Vagina (tissue), 2 donors: ENCODE results near the gene SLX4IP. TPM values are rescaled to one million over a fixed set of nuclear protein-coding genes. Genes with fewer than 3 reads are reported as not detected.
A peak's percentile ranks its signal among the peaks of the same experiment; 100 is the strongest.

ENCODE experiments used
- DNase-seq, 2 donors: peaks; one replicate each; pipeline ENCODE4 v3.0.0-alpha.2; 2017; ENCODE audit errors: extremely low spot score in 2 of 2
- H3K27ac ChIP-seq: fragments of 200-600 bp; sonication (generic); one replicate; pipeline ENCODE4 v1.5.1; 2019
- H3K27me3 ChIP-seq: fragments of 200-600 bp; sonication (generic); one replicate; pipeline ENCODE4 v1.5.1; 2019
- H3K36me3 ChIP-seq, 2 donors: fragments of 200-600 bp; sonication (generic); one replicate each; pipeline ENCODE4 v1.5.1; 2017 to 2019
- H3K4me1 ChIP-seq: fragments of 200-600 bp; sonication (generic); one replicate; pipeline ENCODE4 v1.5.1; 2019
- H3K4me3 ChIP-seq, 2 donors: fragments of 200-600 bp; sonication (generic); 1 replicate in 1 of 2; 2 replicates in 1 of 2; pipeline ENCODE4 v1.5.1; 2016 to 2019
- H3K9me3 ChIP-seq: fragments of 200-600 bp; sonication (generic); one replicate; pipeline ENCODE4 v1.5.1; 2019
- POLR2A ChIP-seq, 2 donors: fragments of 450-650 bp; IDR thresholded peaks; one replicate each; pipeline ENCODE4 v1.6.1; 2017; ENCODE audit warnings: antibody characterized with exemption in 2 of 2, mild to moderate bottlenecking in 2 of 2, moderate library complexity in 2 of 2
- POLR2AphosphoS5 ChIP-seq, 2 donors: sonication (generic); formaldehyde crosslinking; IDR thresholded peaks; one replicate each; pipeline ENCODE4 v1.9.0; 2017; ENCODE audit warnings: antibody characterized with exemption in 2 of 2, mild to moderate bottlenecking in 2 of 2, low read depth in 1 of 2; ENCODE audit not compliant: insufficient read depth in 1 of 2
- intact Hi-C: fragments of 100-400 bp; cut with DNase I; formaldehyde crosslinking; loops from one replicate; pipeline ENCODE4 v1.15.1; 2023
- total RNA-seq: library from RNA; depleted of rRNA; stranded (reverse); fragments of >200 nt; gene quantifications from one replicate; pipeline ENCODE4 v1.2.3, GENCODE V29; 2016
- TF ChIP-seq, protein P1 (sequence below), 3 experiments: fragments of 450-650 bp in 2 of 3; fragments of 200-600 bp in 1 of 3; sonication (generic) in 1 of 3; IDR thresholded peaks; one replicate each; pipeline ENCODE4 v1.5.1; 2017 to 2019; ENCODE audit warnings: antibody characterized with exemption in 3 of 3, mild to moderate bottlenecking in 2 of 3, moderate library complexity in 2 of 3

SLX4IP gene
- total RNA-seq, 1 donor from 2014 or later, result 4.9 TPM

DNA sequence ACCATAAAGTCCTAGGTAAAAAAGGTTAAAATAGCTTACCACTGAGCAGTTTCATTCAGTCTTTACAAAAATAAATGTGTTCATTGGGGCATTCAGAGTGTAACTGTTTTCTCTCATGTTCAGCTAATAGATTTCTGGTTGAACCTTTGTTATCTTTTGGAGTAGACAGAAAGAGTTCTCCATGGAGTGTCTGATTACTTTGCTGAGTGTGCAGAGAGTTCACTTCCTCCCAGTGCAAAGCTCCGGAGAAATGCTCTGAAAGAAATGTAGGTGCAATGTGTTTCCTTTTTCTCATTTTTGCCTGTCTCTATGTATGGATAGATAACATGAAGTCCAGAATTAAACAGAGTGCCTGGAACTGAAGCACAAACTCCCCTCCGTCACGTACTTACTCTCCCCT lies 186.0 kb downstream of the SLX4IP start:
- no peaks in the 10 kb centered on the region for H3K27me3 ChIP-seq
- no peaks in the 10 kb centered on the region for H3K36me3 ChIP-seq
- no peaks in the 10 kb centered on the region for H3K9me3 ChIP-seq
- peaks cover 44% of the 10 kb centered on the region for H3K4me1 ChIP-seq
- no peak overlapping the region for H3K4me3 ChIP-seq
- TF ChIP-seq, protein P1, sequence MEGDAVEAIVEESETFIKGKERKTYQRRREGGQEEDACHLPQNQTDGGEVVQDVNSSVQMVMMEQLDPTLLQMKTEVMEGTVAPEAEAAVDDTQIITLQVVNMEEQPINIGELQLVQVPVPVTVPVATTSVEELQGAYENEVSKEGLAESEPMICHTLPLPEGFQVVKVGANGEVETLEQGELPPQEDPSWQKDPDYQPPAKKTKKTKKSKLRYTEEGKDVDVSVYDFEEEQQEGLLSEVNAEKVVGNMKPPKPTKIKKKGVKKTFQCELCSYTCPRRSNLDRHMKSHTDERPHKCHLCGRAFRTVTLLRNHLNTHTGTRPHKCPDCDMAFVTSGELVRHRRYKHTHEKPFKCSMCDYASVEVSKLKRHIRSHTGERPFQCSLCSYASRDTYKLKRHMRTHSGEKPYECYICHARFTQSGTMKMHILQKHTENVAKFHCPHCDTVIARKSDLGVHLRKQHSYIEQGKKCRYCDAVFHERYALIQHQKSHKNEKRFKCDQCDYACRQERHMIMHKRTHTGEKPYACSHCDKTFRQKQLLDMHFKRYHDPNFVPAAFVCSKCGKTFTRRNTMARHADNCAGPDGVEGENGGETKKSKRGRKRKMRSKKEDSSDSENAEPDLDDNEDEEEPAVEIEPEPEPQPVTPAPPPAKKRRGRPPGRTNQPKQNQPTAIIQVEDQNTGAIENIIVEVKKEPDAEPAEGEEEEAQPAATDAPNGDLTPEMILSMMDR (IDR thresholded peaks at IDR 0.05), result no peak
- no peak for TF ChIP-seq POLR2A (IDR thresholded peaks at IDR 0.05)
- no peak for TF ChIP-seq POLR2AphosphoS5 (IDR thresholded peaks at IDR 0.05; ENCODE audit: insufficient read depth in 1 of 2, low read depth in 1 of 2)
- intact Hi-C loops, result no loop called here
- no peak overlapping the region for H3K27ac ChIP-seq
- no peak for DNase-seq

DNA sequence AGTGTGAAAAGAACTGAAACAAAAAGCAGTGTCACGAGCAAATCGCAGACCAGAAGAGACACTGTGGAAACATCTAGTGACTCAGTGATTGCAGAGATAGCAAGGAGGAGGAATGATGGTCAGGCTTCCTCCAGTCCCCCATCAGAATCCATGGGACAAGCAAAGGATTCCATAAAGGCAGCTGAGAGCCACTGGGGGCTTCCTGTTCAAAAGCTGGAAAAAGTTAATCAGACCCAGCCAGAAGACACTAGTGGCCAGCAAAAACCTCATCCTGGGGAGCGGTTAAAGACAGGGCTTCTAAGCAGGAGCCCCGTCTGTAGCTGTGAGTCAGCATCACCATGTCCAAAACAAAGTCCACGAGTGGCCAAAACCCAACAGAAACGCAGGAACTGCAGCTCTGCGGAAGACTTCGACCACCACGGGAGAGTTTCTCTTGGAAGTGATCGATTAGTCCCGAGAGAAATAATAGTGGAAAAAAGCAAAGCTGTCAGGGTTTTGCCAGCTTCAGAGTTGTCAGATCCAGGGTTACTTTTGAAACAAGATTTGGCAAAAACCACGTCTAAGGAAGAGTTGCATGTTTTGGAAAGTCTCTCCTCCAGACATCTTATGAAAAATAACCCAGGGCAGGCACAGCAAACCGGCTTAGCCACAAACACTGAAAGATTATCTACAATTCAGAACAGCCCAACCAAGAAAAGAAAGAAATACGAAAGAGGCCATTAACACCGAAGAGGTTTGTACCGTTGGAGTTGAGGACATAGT lies 187.7 kb downstream of the SLX4IP start:
- intact Hi-C loops, result no loop called here
- TF ChIP-seq, protein P1 (IDR thresholded peaks at IDR 0.05), result no peak
- TF ChIP-seq POLR2A (IDR thresholded peaks at IDR 0.05), result no peak
- no peak for TF ChIP-seq POLR2AphosphoS5 (IDR thresholded peaks at IDR 0.05; ENCODE audit: insufficient read depth in 1 of 2, low read depth in 1 of 2)
- H3K27me3 ChIP-seq, result no peaks in the 10 kb centered on the region
- H3K27ac ChIP-seq, result peak overlapping the region; percentile 70
- no peaks in the 10 kb centered on the region for H3K36me3 ChIP-seq
- H3K4me1 ChIP-seq, result peaks cover 44% of the 10 kb centered on the region
- DNase-seq, result no peak
- no peaks in the 10 kb centered on the region for H3K9me3 ChIP-seq
- H3K4me3 ChIP-seq, result peak overlapping the region; percentile 3 to 5

DNA sequence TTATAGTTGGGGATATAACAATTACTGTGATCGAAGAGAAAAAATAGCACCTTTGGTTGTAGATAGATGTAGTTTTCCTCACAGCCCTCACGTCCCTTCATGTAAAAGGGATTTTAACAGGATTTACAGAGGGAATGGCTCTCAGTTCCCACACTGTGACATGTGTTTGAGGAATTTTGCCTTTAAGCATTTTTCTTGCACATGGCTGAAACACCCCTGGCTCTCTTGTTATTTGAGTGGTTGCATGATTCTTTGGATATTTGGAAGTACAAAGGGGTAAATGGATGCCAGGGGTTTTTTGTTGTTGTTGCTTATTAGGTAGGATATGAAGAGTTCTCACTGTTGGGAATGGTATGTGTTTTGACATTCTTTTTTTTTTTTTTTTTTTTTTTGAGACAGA lies 190.5 kb downstream of the SLX4IP start:
- no peak for DNase-seq

DNA sequence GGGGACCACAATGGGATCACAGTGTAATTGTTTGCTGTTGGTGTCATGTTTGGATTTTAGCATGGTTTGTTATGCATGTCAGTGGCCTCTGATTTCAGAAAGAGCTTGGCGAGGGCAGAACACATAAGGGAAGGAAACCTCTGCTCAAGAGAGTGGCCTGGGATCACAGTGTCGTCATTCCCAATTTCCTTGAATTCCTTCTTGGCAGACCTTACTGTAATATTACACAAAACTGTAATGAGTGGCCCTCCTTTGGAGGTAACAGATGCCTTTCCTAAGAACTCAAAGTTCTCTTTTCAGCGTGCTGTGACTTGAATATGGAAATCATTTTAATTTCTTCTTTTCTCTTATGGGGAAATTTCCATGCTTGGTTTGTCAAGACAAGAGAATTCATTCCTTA lies 191.8 kb downstream of the SLX4IP start:
- intact Hi-C loops, result no loop called here
- H3K4me3 ChIP-seq, result no peak overlapping the region
- DNase-seq, result peak in 1 of 2 donors; percentile 7
- no peaks in the 10 kb centered on the region for H3K36me3 ChIP-seq
- H3K9me3 ChIP-seq, result no peaks in the 10 kb centered on the region
- no peaks in the 10 kb centered on the region for H3K27me3 ChIP-seq
- TF ChIP-seq POLR2AphosphoS5 (IDR thresholded peaks at IDR 0.05; ENCODE audit: insufficient read depth in 1 of 2, low read depth in 1 of 2) (peak in 1 of 2 donors; percentile 52), POLR2A (IDR thresholded peaks at IDR 0.05) (no peak)
- peaks cover 32% of the 10 kb centered on the region for H3K4me1 ChIP-seq
- no peak overlapping the region for H3K27ac ChIP-seq

More for the DNA sequence above, 190.5 kb downstream of the SLX4IP start:
- Histone ChIP-seq H3K4me3 (no peak overlapping the region), H3K9me3 (no peaks in the 10 kb centered on the region), H3K4me1 (peaks cover 30% of the 10 kb centered on the region), H3K36me3 (no peaks in the 10 kb centered on the region), H3K27me3 (no peaks in the 10 kb centered on the region), H3K27ac (no peak overlapping the region)
- TF ChIP-seq POLR2A (IDR thresholded peaks at IDR 0.05) (no peak), POLR2AphosphoS5 (IDR thresholded peaks at IDR 0.05; ENCODE audit: insufficient read depth in 1 of 2, low read depth in 1 of 2) (no peak)
- TF ChIP-seq, protein P1 (IDR thresholded peaks at IDR 0.05), result no peak
- intact Hi-C loops, result no loop called here

DNA sequence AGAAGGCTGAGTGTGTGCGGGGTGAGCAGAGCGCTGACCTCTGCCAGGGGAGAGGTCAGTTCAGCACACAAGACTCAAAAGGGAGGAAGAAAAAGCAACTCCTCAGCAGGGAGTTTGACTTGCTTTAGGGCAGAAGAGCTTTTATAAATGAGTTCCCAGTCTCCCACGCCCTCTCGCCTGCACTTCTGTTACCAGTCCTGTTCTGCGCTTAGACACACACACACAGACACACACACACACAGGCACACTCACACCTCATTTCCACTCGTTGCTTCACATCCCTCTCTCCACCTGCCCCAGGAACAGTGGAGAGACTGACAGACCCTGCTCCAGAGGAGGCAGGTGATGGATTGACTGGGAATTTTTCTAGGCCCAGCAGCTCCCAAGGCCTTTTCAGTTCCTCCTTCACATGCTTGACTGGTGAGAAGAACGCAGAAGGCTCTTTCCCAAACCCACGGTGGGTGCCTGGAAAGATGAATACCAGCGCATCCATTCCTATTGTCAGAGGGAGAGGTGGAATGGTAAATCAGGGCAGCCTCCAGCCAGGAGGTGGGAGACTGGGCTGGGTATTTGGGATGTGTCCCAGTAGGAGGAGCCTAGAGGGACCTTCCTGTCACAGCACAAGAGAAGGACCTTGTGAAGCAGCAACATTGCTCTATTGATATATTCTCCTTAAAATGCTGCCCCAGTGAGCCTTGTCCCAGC lies 195.0 kb downstream of the SLX4IP start:
- TF ChIP-seq, protein P1 (IDR thresholded peaks at IDR 0.05), result no peak
- no peak for TF ChIP-seq POLR2A (IDR thresholded peaks at IDR 0.05)
- intact Hi-C loops, result no loop called here
- H3K27me3 ChIP-seq, result no peaks in the 10 kb centered on the region
- no peaks in the 10 kb centered on the region for H3K9me3 ChIP-seq
- H3K4me3 ChIP-seq, result no peak overlapping the region
- DNase-seq, result no peak
- H3K27ac ChIP-seq, result peak overlapping the region; percentile 37
- H3K4me1 ChIP-seq, result peaks cover 42% of the 10 kb centered on the region
- no peaks in the 10 kb centered on the region for H3K36me3 ChIP-seq
